ENCODE data around the gene PACS1. TPM values are rescaled to one million over a fixed set of nuclear protein-coding genes. Genes with fewer than 3 reads are reported as not detected.
A peak's percentile ranks its signal among the peaks of the same experiment; 100 is the strongest.

Gene PACS1
- polyA plus RNA-seq, 1 donor (not counting 4 experiments of a cell fraction or from before 2014, with no cell fraction given), result 14.9 TPM

GRCh38 chr11:66139817-66140404 lies 69.8 kb downstream of the PACS1 start:
- no peak overlapping the region for H3K4me2 ChIP-seq (ENCODE audit: control insufficient read depth, extremely low read depth, insufficient read depth, low read depth, low read length)
- H3K79me2 ChIP-seq (ENCODE audit: control insufficient read depth, insufficient read depth, low read length), result peaks cover 5% of the 10 kb centered on the region
- H3K9me3 ChIP-seq (ENCODE audit: control insufficient read depth, low read depth, low read length), result no peaks in the 10 kb centered on the region
- no peak overlapping the region for H3K4me3 ChIP-seq (ENCODE audit: control insufficient read depth in 2 of 3, extremely low read depth in 1 of 3, insufficient read depth in 2 of 3, low read depth in 1 of 3, low read length in 3 of 3)
- H4K20me1 ChIP-seq (ENCODE audit: control insufficient read depth, extremely low read depth, insufficient read depth, low read length), result no peaks in the 10 kb centered on the region
- H2AFZ ChIP-seq (ENCODE audit: control insufficient read depth, low read length), result no peak overlapping the region
- no peak overlapping the region for H3K9ac ChIP-seq (ENCODE audit: control insufficient read depth, extremely low read depth, insufficient read depth, low read length)
- H3K36me3 ChIP-seq (ENCODE audit: control insufficient read depth in 2 of 2, extremely low read depth in 1 of 2, insufficient read depth in 2 of 2, low read length in 2 of 2), result no peaks in the 10 kb centered on the region
- peaks cover 13% of the 10 kb centered on the region for H3K4me1 ChIP-seq (ENCODE audit: control insufficient read depth, extremely low read depth, insufficient read depth, low read length)
- H3K9me1 ChIP-seq (ENCODE audit: control insufficient read depth, extremely low read depth, insufficient read depth, low read length), result no peaks in the 10 kb centered on the region
- DNase-seq (ENCODE audit: low read depth, low spot score) (no peak), FAIRE-seq (no peak)
- dilution Hi-C loops (cut with MboI; ENCODE audit: extremely low pct_ligation_motif_present, low sequenced_read_pairs), result no loop called here
- no peaks in the 10 kb centered on the region for H3K27me3 ChIP-seq (ENCODE audit: control insufficient read depth, extremely low read depth, insufficient read depth, low read length)
- no peak overlapping the region for H3K27ac ChIP-seq (ENCODE audit: control insufficient read depth, insufficient read depth, low read length)
- TF ChIP-seq EZH2 (IDR thresholded peaks at IDR 0.05; ENCODE audit: low read length), result no peak
- TF ChIP-seq CTCF (optimal IDR thresholded peaks at IDR 0.05 in 1 of 3, IDR thresholded peaks at IDR 0.05 in 1 of 3, conservative IDR thresholded peaks at IDR 0.05 in 1 of 3; ENCODE audit: extremely low read depth in 1 of 3, insufficient read depth in 2 of 3, low read length in 3 of 3), result no peak

DNA sequence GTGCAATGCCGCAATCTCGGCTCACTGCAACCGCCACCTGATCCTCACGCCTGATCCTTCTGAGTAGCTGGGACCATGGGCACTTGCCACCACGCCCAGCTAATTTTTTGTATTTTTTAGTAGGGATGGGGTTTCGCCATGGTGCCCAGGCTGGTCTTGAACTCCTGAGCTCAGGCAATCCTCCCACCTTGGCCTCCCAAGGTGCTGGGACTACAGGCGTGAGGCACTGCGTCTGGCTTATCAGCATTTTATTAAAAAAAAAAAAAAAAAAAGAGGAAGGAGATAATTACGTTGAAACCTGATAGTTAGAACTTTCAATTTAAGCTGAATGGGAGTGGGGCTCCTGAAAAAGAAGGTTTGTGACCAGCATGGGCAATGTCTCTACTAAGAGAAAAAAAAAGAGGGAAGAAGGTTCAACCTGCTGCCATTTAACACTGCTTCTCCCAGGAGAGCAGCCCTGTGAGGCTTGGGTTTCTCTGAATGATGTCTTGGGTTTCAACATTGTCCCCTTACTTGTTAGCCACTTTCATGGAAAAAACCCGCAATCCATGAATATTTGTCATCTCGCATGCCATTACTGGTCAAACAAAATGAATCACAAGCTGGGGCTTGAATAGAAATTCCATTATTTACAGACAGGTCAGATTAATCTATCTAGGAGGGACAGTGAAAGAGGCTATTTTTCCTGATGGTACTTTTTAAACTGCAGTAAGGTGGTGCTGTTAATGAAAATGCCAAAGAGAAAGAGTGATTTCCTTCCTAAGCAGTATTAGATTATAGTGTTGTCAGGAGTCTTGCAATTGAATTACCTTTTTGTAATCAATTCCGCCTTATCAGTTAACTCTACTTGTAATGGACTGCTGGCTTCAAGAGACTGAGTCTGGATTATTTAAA lies 72.5 kb downstream of the PACS1 start:
- no peaks in the 10 kb centered on the region for H3K27me3 ChIP-seq (ENCODE audit: control insufficient read depth, extremely low read depth, insufficient read depth, low read length)
- H3K4me3 ChIP-seq (ENCODE audit: control insufficient read depth in 2 of 3, extremely low read depth in 1 of 3, insufficient read depth in 2 of 3, low read depth in 1 of 3, low read length in 3 of 3), result no peak overlapping the region
- H3K27ac ChIP-seq (ENCODE audit: control insufficient read depth, insufficient read depth, low read length), result no peak overlapping the region
- DNase-seq (ENCODE audit: low read depth, low spot score) (no peak), FAIRE-seq (no peak)
- no peak overlapping the region for H2AFZ ChIP-seq (ENCODE audit: control insufficient read depth, low read length)
- H4K20me1 ChIP-seq (ENCODE audit: control insufficient read depth, extremely low read depth, insufficient read depth, low read length), result no peaks in the 10 kb centered on the region
- peak overlapping the region; percentile 25 for H3K9ac ChIP-seq (ENCODE audit: control insufficient read depth, extremely low read depth, insufficient read depth, low read length)
- H3K79me2 ChIP-seq (ENCODE audit: control insufficient read depth, insufficient read depth, low read length), result peaks cover 5% of the 10 kb centered on the region
- peak overlapping the region; percentile 54 for H3K4me2 ChIP-seq (ENCODE audit: control insufficient read depth, extremely low read depth, insufficient read depth, low read depth, low read length)
- no peaks in the 10 kb centered on the region for H3K9me3 ChIP-seq (ENCODE audit: control insufficient read depth, low read depth, low read length)
- H3K4me1 ChIP-seq (ENCODE audit: control insufficient read depth, extremely low read depth, insufficient read depth, low read length), result peaks cover 13% of the 10 kb centered on the region
- no peaks in the 10 kb centered on the region for H3K9me1 ChIP-seq (ENCODE audit: control insufficient read depth, extremely low read depth, insufficient read depth, low read length)
- dilution Hi-C loops (cut with MboI; ENCODE audit: extremely low pct_ligation_motif_present, low sequenced_read_pairs), result no loop called here
- TF ChIP-seq EZH2 (IDR thresholded peaks at IDR 0.05; ENCODE audit: low read length) (no peak), CTCF (optimal IDR thresholded peaks at IDR 0.05 in 1 of 3, IDR thresholded peaks at IDR 0.05 in 1 of 3, conservative IDR thresholded peaks at IDR 0.05 in 1 of 3; ENCODE audit: extremely low read depth in 1 of 3, insufficient read depth in 2 of 3, low read length in 3 of 3) (no peak)
- H3K36me3 ChIP-seq (ENCODE audit: control insufficient read depth in 2 of 2, extremely low read depth in 1 of 2, insufficient read depth in 2 of 2, low read length in 2 of 2), result peaks cover 0 to 2% of the 10 kb centered on the region in 2 experiments
